HG03139 (cell line): Measurements from ENCODE around the gene MTHFD1L.

ENCODE experiments used
- ATAC-seq: cut with Tn5 transposase; IDR thresholded peaks from one replicate; pipeline ENCODE4 v1.9.1; 2021; ENCODE audit not compliant: unreplicated experiment

MTHFD1L gene

GRCh38 chr6:151147118-151147832, 281.8 kb downstream of the MTHFD1L start:
- no peak for ATAC-seq

GRCh38 chr6:151148111-151148510, 282.6 kb downstream of the MTHFD1L start:
- ATAC-seq, result no peak

- no peak for ATAC-seq
Measured at GRCh38 chr6:151149793-151150192, 284.3 kb downstream of the MTHFD1L start.
